H1 (cell line): ENCODE measurements around the gene SURF2. TPM values are rescaled to one million over a fixed set of nuclear protein-coding genes. Genes with fewer than 3 reads are reported as not detected.

Source experiments
- CTCF ChIA-PET: fragments of 300-600 bp; sonication (Branson Sonifier 250); formaldehyde crosslinking; loops from one replicate; lab custom pipeline; 2021; ENCODE audit not compliant: partially characterized antibody; lab: Charles Lee
- POLR2A ChIA-PET: fragments of 300-600 bp; sonication (Branson Sonifier 250); formaldehyde crosslinking; loops from one replicate; lab custom pipeline; 2021; ENCODE audit warnings: inconsistent platforms; ENCODE audit not compliant: partially characterized antibody; lab: Charles Lee
- DNase-seq, 2 experiments: peaks; one replicate each; pipeline versions ENCODE4 v3.0.0 to v3.0.0-alpha.2; 2010 to 2022; ENCODE audit warnings: low spot score in 2 of 2, low read depth in 1 of 2, mixed read lengths in 1 of 2
- FAIRE-seq: peaks from 2 replicates; lab custom pipeline; 2011; peaks lifted over from hg19 to GRCh38; lab: Jason Lieb, UNC
- H2AFZ ChIP-seq: 2 replicates; pipeline ENCODE4 v1.8.1; 2012; ENCODE audit warnings: low read length, inconsistent platforms
- H2AK5ac ChIP-seq: 2 replicates; pipeline ENCODE4 v1.6.1; 2013; ENCODE audit warnings: low read depth, low read length
- H2BK120ac ChIP-seq: replicated peaks from 2 replicates; pipeline ENCODE3; 2013; ENCODE audit warnings: low read depth, low read length, inconsistent platforms
- H2BK12ac ChIP-seq: 2 replicates; pipeline ENCODE4 v1.6.1; 2013; ENCODE audit warnings: low read depth, low read length
- H2BK15ac ChIP-seq: 2 replicates; pipeline ENCODE4 v1.6.1; 2013; ENCODE audit warnings: low read length
- H2BK20ac ChIP-seq: 2 replicates; pipeline ENCODE4 v1.6.1; 2013; ENCODE audit warnings: low read length
- H2BK5ac ChIP-seq: 2 replicates; pipeline ENCODE4 v1.6.1; 2013; ENCODE audit warnings: low read depth, low read length
- H3K14ac ChIP-seq: 2 replicates; pipeline ENCODE4 v1.6.1; 2013; ENCODE audit warnings: inconsistent platforms; ENCODE audit not compliant: insufficient read length
- H3K18ac ChIP-seq: 2 replicates; pipeline ENCODE4 v1.6.1; 2013; ENCODE audit warnings: low read length; ENCODE audit errors: extremely low read depth
- H3K23ac ChIP-seq: 2 replicates; pipeline ENCODE4 v1.6.1; 2013; ENCODE audit warnings: inconsistent platforms; ENCODE audit not compliant: insufficient read length
- H3K23me2 ChIP-seq: 2 replicates; pipeline ENCODE4 v1.6.1; 2013; ENCODE audit warnings: low read depth, low read length
- H3K27ac ChIP-seq: 2 replicates; pipeline ENCODE4 v1.6.1; 2011; ENCODE audit warnings: low read depth, low read length, inconsistent platforms
- H3K27me3 ChIP-seq, 4 experiments: replicated peaks in 1 of 4; 1 replicate in 1 of 4; 2 replicates in 3 of 4; pipeline versions ENCODE4 v1.6.1 to v1.8.1; 2011 to 2013; ENCODE audit warnings: low read length in 3 of 4, mild to moderate bottlenecking in 3 of 4, inconsistent platforms in 2 of 4, mixed read lengths in 2 of 4, moderate library complexity in 1 of 4; ENCODE audit not compliant: control insufficient read depth in 3 of 4, insufficient read depth in 3 of 4; ENCODE audit errors: extremely low read depth in 1 of 4
- H3K36me3 ChIP-seq, 4 experiments: 2 replicates each; pipeline versions ENCODE4 v1.6.1 to v1.8.1; 2011 to 2013; ENCODE audit warnings: mild to moderate bottlenecking in 4 of 4, low read length in 3 of 4, moderate library complexity in 2 of 4, control low read depth in 1 of 4, inconsistent platforms in 1 of 4; ENCODE audit not compliant: insufficient read depth in 4 of 4, control insufficient read depth in 2 of 4
- H3K4ac ChIP-seq: replicated peaks from 2 replicates; pipeline ENCODE3; 2013; ENCODE audit warnings: low read length, low read depth, mixed read lengths, inconsistent platforms; ENCODE audit not compliant: insufficient read length
- H3K4me1 ChIP-seq, 4 experiments: replicated peaks in 1 of 4; 1 replicate in 1 of 4; 2 replicates in 3 of 4; pipeline versions ENCODE4 v1.6.1 to v1.8.1; 2011 to 2013; ENCODE audit warnings: low read length in 3 of 4, inconsistent platforms in 2 of 4, mixed read lengths in 1 of 4; ENCODE audit not compliant: insufficient read depth in 4 of 4, control insufficient read depth in 3 of 4
- H3K4me2 ChIP-seq, 2 experiments: 2 replicates each; pipeline versions ENCODE4 v1.6.1 to v1.8.1; 2011 to 2013; ENCODE audit warnings: low read depth in 2 of 2, low read length in 2 of 2, control low read depth in 1 of 2, inconsistent platforms in 1 of 2, mild to moderate bottlenecking in 1 of 2; ENCODE audit not compliant: insufficient read depth in 1 of 2
- H3K4me3 ChIP-seq, 4 experiments: fragments of 200-600, 300-600 bp in 1 of 4; sonication (generic), shearing (Covaris generic), sonication (Bioruptor Twin) in 1 of 4; 2 replicates each; pipeline versions ENCODE4 v1.5.1 to v1.8.1; 2011 to 2016; ENCODE audit warnings: low read length in 4 of 4, low read depth in 3 of 4, control low read depth in 2 of 4, inconsistent platforms in 2 of 4, mild to moderate bottlenecking in 2 of 4, mixed read lengths in 1 of 4, moderate library complexity in 1 of 4; ENCODE audit not compliant: insufficient read depth in 2 of 4; ENCODE audit errors: extremely low read depth in 1 of 4
- H3K56ac ChIP-seq: replicated peaks from 2 replicates; pipeline ENCODE3; 2013; ENCODE audit warnings: low read depth, mild to moderate bottlenecking, mixed read lengths, low read length, inconsistent platforms; ENCODE audit not compliant: insufficient read length
- H3K79me1 ChIP-seq: 2 replicates; pipeline ENCODE4 v1.6.1; 2013; ENCODE audit warnings: low read depth, low read length, control low read depth
- H3K79me2 ChIP-seq, 2 experiments: 2 replicates each; pipeline versions ENCODE4 v1.6.1 to v1.8.1; 2012 to 2013; ENCODE audit warnings: low read length in 2 of 2, mild to moderate bottlenecking in 2 of 2, inconsistent platforms in 1 of 2; ENCODE audit not compliant: insufficient read depth in 2 of 2, control insufficient read depth in 1 of 2
- H3K9ac ChIP-seq, 4 experiments: replicated peaks in 1 of 4; 1 replicate in 1 of 4; 2 replicates in 3 of 4; pipeline versions ENCODE4 v1.6.1 to v1.8.1; 2011 to 2013; ENCODE audit warnings: low read depth in 3 of 4, low read length in 3 of 4, control low read depth in 2 of 4, mild to moderate bottlenecking in 2 of 4, moderate library complexity in 2 of 4, inconsistent platforms in 1 of 4; ENCODE audit errors: extremely low read depth in 1 of 4
- H3K9me3 ChIP-seq, 2 experiments: 2 replicates each; pipeline versions ENCODE4 v1.6.1 to v1.8.1; 2012 to 2013; ENCODE audit warnings: mild to moderate bottlenecking in 2 of 2, moderate library complexity in 2 of 2, control low read depth in 1 of 2, inconsistent platforms in 1 of 2, low read depth in 1 of 2, low read length in 1 of 2, mixed read lengths in 1 of 2; ENCODE audit not compliant: insufficient read depth in 2 of 2
- H4K20me1 ChIP-seq, 2 experiments: replicated peaks in 1 of 2; 2 replicates each; pipeline versions ENCODE3 to v1.8.1; 2011 to 2013; ENCODE audit warnings: inconsistent platforms in 2 of 2, low read length in 2 of 2, mild to moderate bottlenecking in 1 of 2; ENCODE audit not compliant: insufficient read depth in 2 of 2, control insufficient read depth in 1 of 2
- H4K5ac ChIP-seq: 2 replicates; pipeline ENCODE4 v1.6.1; 2013; ENCODE audit warnings: low read length, low read depth, mixed read lengths, inconsistent platforms; ENCODE audit not compliant: insufficient read length
- H4K8ac ChIP-seq: 2 replicates; pipeline ENCODE4 v1.8.0; 2013; ENCODE audit warnings: mild to moderate bottlenecking, moderate library complexity, low read length, inconsistent platforms; ENCODE audit not compliant: insufficient read depth; ENCODE audit errors: extremely low read depth
- H4K91ac ChIP-seq: replicated peaks from 2 replicates; pipeline ENCODE3; 2013; ENCODE audit warnings: low read length, mixed read lengths, inconsistent platforms; ENCODE audit not compliant: insufficient read length
- CHD2 ChIP-seq: IDR thresholded peaks from 2 replicates; pipeline ENCODE4 v1.6.1; 2012; ENCODE audit warnings: low read length, improper control_type of control experiment
- JUN ChIP-seq: IDR thresholded peaks from 2 replicates; pipeline ENCODE4 v1.6.1; 2011; ENCODE audit warnings: low read depth, mild to moderate bottlenecking, improper control_type of control experiment, low read length
- KDM1A ChIP-seq: fragments of 200-600, 300-600 bp; sonication (generic); IDR thresholded peaks from 2 replicates; pipeline ENCODE4 v1.7.1; 2016; ENCODE audit warnings: mild to moderate bottlenecking, low read length, borderline replicate concordance
- KDM4A ChIP-seq: IDR thresholded peaks from one replicate; pipeline ENCODE4 v1.7.1; 2012; ENCODE audit warnings: low read depth, mild to moderate bottlenecking, moderate library complexity, low read length, inconsistent platforms; ENCODE audit not compliant: severe bottlenecking
- KDM5A ChIP-seq: fragments of 200-600 bp; IDR thresholded peaks from 2 replicates; pipeline ENCODE4 v1.7.1; 2012; ENCODE audit warnings: mild to moderate bottlenecking, low read length, inconsistent platforms, mixed read lengths
- MAFK ChIP-seq: IDR thresholded peaks from 2 replicates; pipeline ENCODE4 v1.6.1; 2012; ENCODE audit warnings: low read depth, mild to moderate bottlenecking, improper control_type of control experiment, low read length
- POLR2A ChIP-seq, 2 experiments: IDR thresholded peaks; 1 replicate in 1 of 2; 2 replicates in 1 of 2; pipeline ENCODE4 v1.6.1; 2011; ENCODE audit warnings: low read depth in 2 of 2, low read length in 2 of 2, mild to moderate bottlenecking in 2 of 2; ENCODE audit errors: control extremely low read depth in 1 of 2
- RNF2 ChIP-seq: fragments of 200-900, 300-1000 bp; sonication (generic); IDR thresholded peaks from 2 replicates; pipeline ENCODE4 v1.7.1; 2016; ENCODE audit warnings: borderline replicate concordance, low read depth, mild to moderate bottlenecking, antibody characterized with exemption, low read length; ENCODE audit not compliant: poor library complexity, severe bottlenecking; ENCODE audit errors: missing control alignments
- SIN3A ChIP-seq, 2 experiments: IDR thresholded peaks in 1 of 2; conservative IDR thresholded peaks in 1 of 2; 2 replicates each; pipeline ENCODE4 v1.6.1; 2011 to 2012; ENCODE audit warnings: low read length in 2 of 2, improper control_type of control experiment in 1 of 2, low read depth in 1 of 2, mild to moderate bottlenecking in 1 of 2
- SRF ChIP-seq: IDR thresholded peaks from 2 replicates; pipeline ENCODE4 v1.6.1; 2011; ENCODE audit warnings: mild to moderate bottlenecking, low read depth, low read length, moderate library complexity
- SUZ12 ChIP-seq: fragments of 200-600 bp; sonication (generic); IDR thresholded peaks from 2 replicates; pipeline ENCODE4 v1.6.1; 2012; ENCODE audit warnings: mild to moderate bottlenecking, inconsistent platforms, low read length, moderate library complexity, mixed read lengths
- TEAD4 ChIP-seq: IDR thresholded peaks from 2 replicates; pipeline ENCODE4 v1.6.1; 2012; ENCODE audit warnings: low read depth, low read length, inconsistent platforms, mixed read lengths
- WGBS, 2 experiments: shearing (Covaris generic) in 1 of 2; methylation state at CpG; one replicate each; pipeline versions ENCODE4 v1.1.6 to v1.1.7; 2013 to 2015; ENCODE audit warnings: low lambda C conversion rate in 2 of 2, mixed read lengths in 2 of 2, inconsistent platforms in 1 of 2, low coverage in 1 of 2, missing lambda C conversion rate in 1 of 2; ENCODE audit not compliant: insufficient replicate concordance in 2 of 2, insufficient coverage in 1 of 2, insufficient read length in 1 of 2; ENCODE audit errors: extremely low coverage in 1 of 2, missing lambda C conversion rate in 1 of 2; 5-methylcytosine and 5-hydroxymethylcytosine counted together
- polyA plus RNA-seq, 7 experiments: library from polyadenylated mRNA; depleted of rRNA in 3 of 7; stranded (reverse) in 5 of 7; unstranded in 2 of 7; fragments of >200 nt in 5 of 7; fragments of 200-250 nt in 2 of 7; gene quantifications; 1 replicate in 5 of 7; 2 replicates in 1 of 7; 4 replicates in 1 of 7; pipeline versions ENCODE4 v1.2.1 to v1.2.3, GENCODE V29; 2011 to 2013; ENCODE audit warnings: missing spikeins in 2 of 7, mixed read lengths in 2 of 7
- total RNA-seq: library from RNA; stranded (reverse); fragmentation: NEBNext Ultra II Directional; extraction: Animal tissue kit (Norgen Biotek cat#: 25700); gene quantifications from 2 replicates; pipeline ENCODE4 v1.2.1, GENCODE V29; 2021

SURF2 gene
- total and polyA plus RNA-seq, 2 of the 8 experiments (the other 6 are each of a cell fraction or from before 2014, with no cell fraction given) = 36.6 to 37.7 TPM

GRCh38 chr9:133403766-133404453, 47.6 kb downstream of the SURF2 start:
- no peak overlapping the region for H3K23ac ChIP-seq
- H3K4me3 ChIP-seq = no peak overlapping the region
- WGBS, 2 experiments = 77% methylated on average over 14 of the region's 16 CpGs; no CpG with 5 or more reads in 1 of the 2 experiments
- H3K56ac ChIP-seq = no peak overlapping the region
- no peaks in the 10 kb centered on the region for H3K79me1 ChIP-seq
- no peak overlapping the region for H2BK120ac ChIP-seq
- no peak overlapping the region for H3K9ac ChIP-seq
- no peak overlapping the region for H3K27ac ChIP-seq
- DNase-seq (peak; percentile 43 to 76), FAIRE-seq (peak; percentile 48)
- no peak overlapping the region for H2BK5ac ChIP-seq
- no peaks in the 10 kb centered on the region for H3K27me3 ChIP-seq
- no peak overlapping the region for H2AFZ ChIP-seq
- peaks cover 13 to 18% of the 10 kb centered on the region in 2 experiments for H4K20me1 ChIP-seq
- H4K5ac ChIP-seq = no peak overlapping the region
- H3K9me3 ChIP-seq = no peaks in the 10 kb centered on the region
- H2AK5ac ChIP-seq = no peak overlapping the region
- H3K18ac ChIP-seq = no peak overlapping the region
- H2BK20ac ChIP-seq = no peak overlapping the region
- no peaks in the 10 kb centered on the region for H3K4me1 ChIP-seq
- no peaks in the 10 kb centered on the region for H3K23me2 ChIP-seq
- H3K79me2 ChIP-seq = no peaks in the 10 kb centered on the region
- no peak overlapping the region for H4K8ac ChIP-seq
- no peak overlapping the region for H3K14ac ChIP-seq
- no peak overlapping the region for H3K4me2 ChIP-seq
- no peak overlapping the region for H3K4ac ChIP-seq
- H4K91ac ChIP-seq = no peak overlapping the region
- H3K36me3 ChIP-seq = peaks cover 9 to 22% (median 18%) of the 10 kb centered on the region in 4 experiments; a peak in 6 of 8 replicates
- CTCF ChIA-PET = interaction anchor here (0.6 to 4.6 kb wide), 34 partner anchors 9 to 216 kb away, joined by 3 to 32 read pairs (median 5); partner anchors contain the start of genes ADAMTS13, SURF1 and SURF2
- no peak overlapping the region for H2BK12ac ChIP-seq
- no peak overlapping the region for H2BK15ac ChIP-seq
- POLR2A ChIA-PET = interaction anchor here (0.6 to 5.6 kb wide), 12 partner anchors 10 to 74 kb away, joined by 3 to 31 read pairs (median 4); partner anchors contain the start of genes MED22, RPL7A and STKLD1
- no peak for TF ChIP-seq TEAD4
- no peak for TF ChIP-seq KDM5A
- TF ChIP-seq POLR2A (IDR thresholded peaks at IDR 0.05; ENCODE audit: control extremely low read depth in 1 of 2, low read depth in 2 of 2, low read length in 2 of 2) = no peak
- TF ChIP-seq JUN = no peak
- TF ChIP-seq MAFK = no peak
- no peak for TF ChIP-seq KDM4A
- 0 out of 2 replicates have a peak, but pooled peaks have one; percentile 38 for TF ChIP-seq CHD2
- no peak for TF ChIP-seq KDM1A
- TF ChIP-seq SIN3A (conservative IDR thresholded peaks at IDR 0.05 in 1 of 2, IDR thresholded peaks at IDR 0.05 in 1 of 2; ENCODE audit: low read depth in 1 of 2, low read length in 2 of 2) = peak in 1 of 2 experiments; percentile 43; a peak in 1 of 4 replicates
- TF ChIP-seq SUZ12 = no peak
- no peak for TF ChIP-seq SRF
- TF ChIP-seq RNF2 = no peak
